ENCODE measurements around the gene MON1A.
"Not testable (repeated sequence)": the region's sequence is repeated elsewhere in the genome, so short reads cannot be mapped to it uniquely, and the experiment has no call there.

MON1A gene

GRCh38 chr3:49930922-49931321 lies 1.3 kb upstream of the MON1A start:
- Histone ChIP-seq H3K4me1 (peaks cover 17% of the 10 kb centered on the region), H3K9me3 (no peaks in the 10 kb centered on the region), H3K4me3 (no peak overlapping the region), H3K27me3 (ENCODE audit: low read depth) (no peaks in the 10 kb centered on the region), H3K36me3 (replicated peaks) (no peaks in the 10 kb centered on the region)
- DNase-seq (ENCODE audit: low spot score in 2 of 2), result peak; percentile 78 to 84
- in situ Hi-C loops (cut with MboI; ENCODE audit: low sequenced_read_pairs), result no loop called here

- Histone ChIP-seq H3K27me3 (ENCODE audit: low read depth) (no peaks in the 10 kb centered on the region), H3K4me3 (peak overlapping the region; percentile 47), H3K4me1 (peaks cover 17% of the 10 kb centered on the region), H3K9me3 (no peaks in the 10 kb centered on the region), H3K36me3 (replicated peaks) (no peaks in the 10 kb centered on the region)
- in situ Hi-C loops (cut with MboI; ENCODE audit: low sequenced_read_pairs), result no loop called here
- peak in 1 of 2 experiments; percentile 29 for DNase-seq (ENCODE audit: low spot score in 2 of 2)
Observed at GRCh38 chr3:49930168-49930690, 618 bp upstream of the MON1A start.

- in situ Hi-C loops (cut with MboI; ENCODE audit: low sequenced_read_pairs), result no loop called here
- Histone ChIP-seq H3K4me3 (peak overlapping the region; percentile 47), H3K36me3 (replicated peaks) (no peaks in the 10 kb centered on the region), H3K4me1 (peaks cover 17% of the 10 kb centered on the region), H3K9me3 (no peaks in the 10 kb centered on the region), H3K27me3 (ENCODE audit: low read depth) (no peaks in the 10 kb centered on the region)
- DNase-seq (ENCODE audit: low spot score in 2 of 2), result no peak
Observed at GRCh38 chr3:49928481-49929017, 1.1 kb downstream of the MON1A start.

GRCh38 chr3:49927798-49928197 lies 1.8 kb downstream of the MON1A start:
- DNase-seq (ENCODE audit: low spot score in 2 of 2), result no peak
- H3K4me3 ChIP-seq, result no peak overlapping the region
- no peaks in the 10 kb centered on the region for H3K36me3 ChIP-seq (replicated peaks)

GRCh38 chr3:49926117-49926728 lies 3.4 kb downstream of the MON1A start:
- no peaks in the 10 kb centered on the region for H3K36me3 ChIP-seq (replicated peaks)

More at GRCh38 chr3:49927798-49928197, 1.8 kb downstream of the MON1A start:
- H3K27me3 ChIP-seq (ENCODE audit: low read depth), result no peaks in the 10 kb centered on the region
- in situ Hi-C loops (cut with MboI; ENCODE audit: low sequenced_read_pairs), result no loop called here
- peaks cover 17% of the 10 kb centered on the region for H3K4me1 ChIP-seq
- no peaks in the 10 kb centered on the region for H3K9me3 ChIP-seq

GRCh38 chr3:49925485-49925884 lies 4.1 kb downstream of the MON1A start:
- no peaks in the 10 kb centered on the region for H3K36me3 ChIP-seq (replicated peaks)
- H3K4me3 ChIP-seq, result no peak overlapping the region
- in situ Hi-C loops (cut with MboI; ENCODE audit: low sequenced_read_pairs), result no loop called here
- no peaks in the 10 kb centered on the region for H3K27me3 ChIP-seq (ENCODE audit: low read depth)
- H3K9me3 ChIP-seq, result no peaks in the 10 kb centered on the region
- DNase-seq (ENCODE audit: low spot score in 2 of 2), result no peak
- H3K4me1 ChIP-seq, result peaks cover 14% of the 10 kb centered on the region

More at GRCh38 chr3:49926117-49926728, 3.4 kb downstream of the MON1A start:
- Histone ChIP-seq H3K4me1 (peaks cover 17% of the 10 kb centered on the region), H3K4me3 (no peak overlapping the region), H3K27me3 (ENCODE audit: low read depth) (no peaks in the 10 kb centered on the region), H3K9me3 (no peaks in the 10 kb centered on the region)
- DNase-seq (ENCODE audit: low spot score in 2 of 2), result no peak
- in situ Hi-C loops (cut with MboI; ENCODE audit: low sequenced_read_pairs), result no loop called here

- in situ Hi-C loops (cut with MboI; ENCODE audit: low sequenced_read_pairs), result no loop called here
Observed at GRCh38 chr3:49924683-49925082, 4.9 kb downstream of the MON1A start.

GRCh38 chr3:49917806-49918590 lies 11.6 kb downstream of the MON1A start:
- H3K9me3 ChIP-seq; H3K27me3 ChIP-seq (ENCODE audit: low read depth); H3K4me3 ChIP-seq; in situ Hi-C loops (cut with MboI; ENCODE audit: low sequenced_read_pairs); DNase-seq (ENCODE audit: low spot score in 2 of 2); H3K36me3 ChIP-seq (replicated peaks); H3K4me1 ChIP-seq: not testable (repeated sequence)

More at GRCh38 chr3:49924683-49925082, 4.9 kb downstream of the MON1A start:
- Histone ChIP-seq H3K9me3 (no peaks in the 10 kb centered on the region), H3K36me3 (replicated peaks) (no peaks in the 10 kb centered on the region), H3K4me3 (no peak overlapping the region), H3K4me1 (peaks cover 6% of the 10 kb centered on the region; the same call in 1 of the 2 replicates), H3K27me3 (ENCODE audit: low read depth) (no peaks in the 10 kb centered on the region)
- no peak for DNase-seq (ENCODE audit: low spot score in 2 of 2)

- no peaks in the 10 kb centered on the region for H3K27me3 ChIP-seq (ENCODE audit: low read depth)
- no peak overlapping the region for H3K4me3 ChIP-seq
- H3K4me1 ChIP-seq, result no peaks in the 10 kb centered on the region
- DNase-seq (ENCODE audit: low spot score in 2 of 2), result no peak
- H3K9me3 ChIP-seq, result no peaks in the 10 kb centered on the region
- in situ Hi-C loops (cut with MboI; ENCODE audit: low sequenced_read_pairs), result no loop called here
- H3K36me3 ChIP-seq (replicated peaks), result no peaks in the 10 kb centered on the region; the same call in 1 of the 2 replicates
Observed at GRCh38 chr3:49916686-49917085, 12.9 kb downstream of the MON1A start.

GRCh38 chr3:49914906-49915305 lies 14.7 kb downstream of the MON1A start:
- in situ Hi-C loops (cut with MboI; ENCODE audit: low sequenced_read_pairs), result no loop called here
- H3K4me3 ChIP-seq, result no peak overlapping the region

GRCh38 chr3:49912881-49913281 lies 16.7 kb downstream of the MON1A start:
- Histone ChIP-seq H3K4me1 (no peaks in the 10 kb centered on the region), H3K9me3 (no peaks in the 10 kb centered on the region), H3K4me3 (no peak overlapping the region), H3K36me3 (replicated peaks) (no peaks in the 10 kb centered on the region; the same call in 1 of the 2 replicates), H3K27me3 (ENCODE audit: low read depth) (no peaks in the 10 kb centered on the region)
- DNase-seq (ENCODE audit: low spot score in 2 of 2), result no peak
- in situ Hi-C loops (cut with MboI; ENCODE audit: low sequenced_read_pairs), result no loop called here

More at GRCh38 chr3:49914906-49915305, 14.7 kb downstream of the MON1A start:
- H3K4me1 ChIP-seq, result no peaks in the 10 kb centered on the region
- H3K27me3 ChIP-seq (ENCODE audit: low read depth), result no peaks in the 10 kb centered on the region
- H3K9me3 ChIP-seq, result no peaks in the 10 kb centered on the region
- H3K36me3 ChIP-seq (replicated peaks), result no peaks in the 10 kb centered on the region; the same call in 1 of the 2 replicates
- no peak for DNase-seq (ENCODE audit: low spot score in 2 of 2)

GRCh38 chr3:49911611-49912010 lies 18.0 kb downstream of the MON1A start:
- no peak for DNase-seq (ENCODE audit: low spot score in 2 of 2)
- in situ Hi-C loops (cut with MboI; ENCODE audit: low sequenced_read_pairs), result no loop called here

GRCh38 chr3:49911124-49911420 lies 18.5 kb downstream of the MON1A start:
- in situ Hi-C loops (cut with MboI; ENCODE audit: low sequenced_read_pairs), result no loop called here

More at GRCh38 chr3:49911611-49912010, 18.0 kb downstream of the MON1A start:
- H3K27me3 ChIP-seq (ENCODE audit: low read depth), result no peaks in the 10 kb centered on the region
- no peaks in the 10 kb centered on the region; the same call in 1 of the 2 replicates for H3K36me3 ChIP-seq (replicated peaks)
- no peak overlapping the region for H3K4me3 ChIP-seq
- H3K9me3 ChIP-seq, result no peaks in the 10 kb centered on the region
- no peaks in the 10 kb centered on the region for H3K4me1 ChIP-seq

More at GRCh38 chr3:49911124-49911420, 18.5 kb downstream of the MON1A start:
- H3K9me3 ChIP-seq, result no peaks in the 10 kb centered on the region
- no peaks in the 10 kb centered on the region; the same call in 1 of the 2 replicates for H3K36me3 ChIP-seq (replicated peaks)
- H3K4me1 ChIP-seq, result no peaks in the 10 kb centered on the region
- no peak overlapping the region for H3K4me3 ChIP-seq
- H3K27me3 ChIP-seq (ENCODE audit: low read depth), result no peaks in the 10 kb centered on the region
- DNase-seq (ENCODE audit: low spot score in 2 of 2), result no peak
